GM13976 (cell line): ENCODE results near the gene ARHGAP15.

Experiments
- DNase-seq: peaks from one replicate; pipeline ENCODE4 v3.0.0; 2012; ENCODE audit warnings: low spot score
- in situ Hi-C: fragments of 300-500 bp; cut with MboI; formaldehyde crosslinking; loops from one replicate; pipeline ENCODE4 v1.12.0; 2022; ENCODE audit warnings: low sequenced_read_pairs, mixed read lengths, inconsistent platforms; ENCODE audit not compliant: unreplicated experiment
- TF ChIP-seq, protein P1 (sequence below): IDR thresholded peaks from 2 replicates; pipeline ENCODE4 v1.5.1; 2012; ENCODE audit warnings: borderline replicate concordance, mild to moderate bottlenecking; ENCODE audit not compliant: insufficient read depth; ENCODE audit errors: extremely low read depth, missing control alignments, control extremely low read depth

Gene ARHGAP15

DNA sequence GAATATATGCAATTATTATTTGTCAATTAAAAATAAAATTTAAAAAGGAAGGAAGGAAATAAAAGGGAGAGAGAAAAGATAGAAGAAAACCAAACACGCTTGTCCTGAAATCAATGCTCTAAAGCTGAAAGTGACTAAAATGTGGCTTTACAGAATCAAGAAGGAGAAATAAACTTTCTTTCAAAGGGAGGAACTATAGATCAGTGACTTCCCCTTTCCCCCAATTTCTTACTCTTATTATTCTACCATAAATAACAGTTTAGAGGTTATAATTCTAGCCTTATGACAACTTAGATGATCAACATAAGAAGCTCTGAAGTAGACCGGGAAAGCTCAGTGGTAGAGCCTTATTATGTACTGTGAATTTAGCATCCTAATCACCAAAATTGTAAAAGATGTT is 122.5 kb downstream of the ARHGAP15 start:
- in situ Hi-C loops: no loop called here
- TF ChIP-seq, protein P1, sequence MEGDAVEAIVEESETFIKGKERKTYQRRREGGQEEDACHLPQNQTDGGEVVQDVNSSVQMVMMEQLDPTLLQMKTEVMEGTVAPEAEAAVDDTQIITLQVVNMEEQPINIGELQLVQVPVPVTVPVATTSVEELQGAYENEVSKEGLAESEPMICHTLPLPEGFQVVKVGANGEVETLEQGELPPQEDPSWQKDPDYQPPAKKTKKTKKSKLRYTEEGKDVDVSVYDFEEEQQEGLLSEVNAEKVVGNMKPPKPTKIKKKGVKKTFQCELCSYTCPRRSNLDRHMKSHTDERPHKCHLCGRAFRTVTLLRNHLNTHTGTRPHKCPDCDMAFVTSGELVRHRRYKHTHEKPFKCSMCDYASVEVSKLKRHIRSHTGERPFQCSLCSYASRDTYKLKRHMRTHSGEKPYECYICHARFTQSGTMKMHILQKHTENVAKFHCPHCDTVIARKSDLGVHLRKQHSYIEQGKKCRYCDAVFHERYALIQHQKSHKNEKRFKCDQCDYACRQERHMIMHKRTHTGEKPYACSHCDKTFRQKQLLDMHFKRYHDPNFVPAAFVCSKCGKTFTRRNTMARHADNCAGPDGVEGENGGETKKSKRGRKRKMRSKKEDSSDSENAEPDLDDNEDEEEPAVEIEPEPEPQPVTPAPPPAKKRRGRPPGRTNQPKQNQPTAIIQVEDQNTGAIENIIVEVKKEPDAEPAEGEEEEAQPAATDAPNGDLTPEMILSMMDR: no peak
- DNase-seq: no peak

DNA sequence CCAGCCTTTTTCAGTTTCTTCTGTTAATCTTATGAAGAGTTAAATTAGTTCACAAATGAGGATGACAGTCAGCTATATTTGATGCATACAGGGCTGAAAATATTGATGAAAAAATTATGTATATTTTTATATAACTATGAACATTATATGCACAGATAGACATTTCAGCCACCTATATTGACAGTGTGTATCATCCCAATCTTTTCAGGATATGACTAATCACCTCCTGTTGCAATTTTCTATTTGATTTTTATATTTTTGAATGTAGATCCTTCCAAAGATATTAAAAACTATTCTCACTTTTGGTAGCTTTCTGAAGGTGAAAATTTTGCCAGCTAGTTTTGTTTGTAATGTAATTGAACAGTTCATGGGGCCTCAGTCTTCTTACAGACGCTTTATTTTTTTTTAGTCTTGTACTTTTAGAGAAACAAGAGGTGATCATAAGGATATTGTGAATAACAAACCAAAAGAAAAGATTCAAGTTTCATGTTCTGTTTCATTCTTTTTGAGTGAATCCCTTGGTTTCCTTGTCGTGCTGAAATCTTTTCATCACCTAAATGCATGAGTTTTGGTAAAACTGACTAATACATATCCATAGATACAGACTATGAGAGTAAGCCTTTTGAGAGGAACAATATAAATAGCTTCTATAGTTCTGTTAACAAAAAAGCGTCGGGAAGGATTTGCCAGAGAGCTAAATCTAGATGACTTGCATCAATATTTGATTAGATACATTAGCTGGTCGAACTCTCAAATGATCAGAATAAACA is 123.1 kb downstream of the ARHGAP15 start:
- DNase-seq: no peak
- in situ Hi-C loops: no loop called here
- TF ChIP-seq, protein P1: no peak

DNA sequence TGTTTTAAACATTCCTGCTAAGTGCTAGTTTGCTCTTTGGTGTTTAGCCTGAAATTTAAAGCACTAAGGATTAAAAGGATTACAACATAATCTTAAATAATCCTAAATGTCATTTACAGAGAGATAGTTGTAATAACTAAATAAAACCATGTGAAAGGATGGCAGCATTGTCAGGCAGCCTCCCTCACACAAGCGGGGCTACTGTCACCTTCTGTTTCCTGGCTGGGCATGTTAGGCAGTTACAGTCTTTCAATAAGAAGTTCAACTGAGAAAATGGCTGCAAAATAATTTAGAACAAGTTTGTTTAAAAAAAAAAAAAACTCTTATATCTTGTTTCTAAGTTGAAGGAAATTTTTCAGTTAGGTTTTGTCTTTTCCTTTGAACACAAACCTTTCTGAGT is 124.9 kb downstream of the ARHGAP15 start:
- TF ChIP-seq, protein P1: no peak
- in situ Hi-C loops: no loop called here
- DNase-seq: no peak

DNA sequence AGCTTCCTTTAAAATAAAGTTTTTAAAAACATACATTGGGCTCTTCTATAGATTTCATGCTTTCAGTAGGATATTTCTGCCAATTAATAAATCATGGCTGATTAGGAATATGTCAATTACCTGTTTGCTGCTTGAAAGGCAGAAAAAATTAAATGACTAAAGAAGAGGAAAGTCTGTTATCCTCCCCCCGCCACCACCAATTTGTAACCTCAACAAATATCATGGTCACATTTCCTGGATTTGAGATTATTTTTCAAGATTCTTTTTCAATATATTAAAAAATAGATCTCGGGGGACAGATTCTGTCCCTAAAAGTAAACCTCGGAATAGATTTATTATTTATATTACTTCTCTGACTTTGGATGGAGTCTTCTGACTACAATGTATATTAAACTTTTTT is 125.9 kb downstream of the ARHGAP15 start:
- in situ Hi-C loops: no loop called here
- TF ChIP-seq, protein P1: no peak
- DNase-seq: no peak

DNA sequence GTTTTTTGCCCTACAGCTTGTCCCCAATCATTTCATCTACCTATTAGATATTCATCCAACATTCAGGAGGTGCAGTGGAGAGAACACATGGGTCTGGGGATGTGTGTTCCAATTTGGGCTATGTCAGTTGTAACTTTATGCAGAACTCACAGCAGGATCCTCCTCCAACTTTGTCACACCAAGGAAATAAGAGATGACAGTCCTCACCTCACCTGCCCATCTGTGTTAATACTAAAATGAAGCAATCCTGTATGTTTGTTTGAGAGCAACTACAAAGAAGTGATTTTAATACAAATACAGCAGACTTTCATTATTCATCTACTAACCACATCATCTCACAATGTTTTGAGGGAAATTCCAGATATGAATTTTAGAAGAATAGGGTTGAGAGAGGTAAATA is 126.7 kb downstream of the ARHGAP15 start:
- in situ Hi-C loops: no loop called here

DNA sequence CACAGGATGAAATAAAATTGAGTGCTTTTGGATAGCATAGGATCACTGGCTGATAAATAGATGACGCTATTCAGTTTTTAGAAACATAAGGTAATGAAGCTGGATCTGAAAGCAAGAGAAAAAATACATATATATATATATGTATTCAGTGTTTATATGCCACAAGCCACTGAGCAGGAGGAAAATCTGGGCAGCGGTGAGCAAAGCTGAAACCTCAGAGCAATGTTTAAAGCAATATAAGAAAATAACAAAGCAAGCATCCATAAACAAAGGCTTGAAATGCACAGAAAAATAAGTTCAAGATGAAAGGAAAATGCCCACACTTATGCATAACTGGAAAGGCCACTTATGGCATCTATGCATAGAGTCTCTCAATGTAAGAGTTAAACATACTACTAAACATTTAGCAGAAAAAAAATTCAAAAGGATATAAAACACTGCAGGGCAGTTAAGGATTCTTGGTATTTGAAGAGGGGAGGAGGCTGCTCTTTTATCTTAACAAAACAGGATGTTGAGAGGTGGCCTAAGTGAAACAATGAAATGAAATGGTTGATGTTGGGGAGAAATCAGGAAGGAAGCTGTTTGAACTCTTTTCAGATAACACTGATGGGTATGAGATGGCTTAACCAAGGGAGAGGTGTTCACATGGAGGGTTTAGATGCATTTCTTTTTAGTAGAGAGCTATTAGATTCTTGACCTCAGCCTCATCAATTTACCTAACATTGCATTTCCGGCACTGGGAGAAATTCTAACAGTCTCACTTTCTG is 129.1 kb downstream of the ARHGAP15 start:
- TF ChIP-seq, protein P1: no peak
- in situ Hi-C loops: no loop called here
- DNase-seq: no peak

More for the DNA sequence above, 126.7 kb downstream of the ARHGAP15 start:
- TF ChIP-seq, protein P1: no peak
- no peak for DNase-seq
